Measurements from ENCODE around the gene DENND6A.
"Not testable (repeated sequence)": the region's sequence is repeated elsewhere in the genome, so short reads cannot be mapped to it uniquely, and the experiment has no call there.

Gene DENND6A

GRCh38 chr3:57696801-57697321 lies 4.0 kb upstream of the DENND6A start:
- DNase-seq (ENCODE audit: low read depth), result peak; percentile 14

GRCh38 chr3:57694146-57694545 lies 1.3 kb upstream of the DENND6A start:
- no peak for DNase-seq (ENCODE audit: low read depth)
- no peak overlapping the region for H3K4me3 ChIP-seq (ENCODE audit: low read depth, low read length)

More at GRCh38 chr3:57696801-57697321, 4.0 kb upstream of the DENND6A start:
- no peak overlapping the region for H3K4me3 ChIP-seq (ENCODE audit: low read depth, low read length)

DNA sequence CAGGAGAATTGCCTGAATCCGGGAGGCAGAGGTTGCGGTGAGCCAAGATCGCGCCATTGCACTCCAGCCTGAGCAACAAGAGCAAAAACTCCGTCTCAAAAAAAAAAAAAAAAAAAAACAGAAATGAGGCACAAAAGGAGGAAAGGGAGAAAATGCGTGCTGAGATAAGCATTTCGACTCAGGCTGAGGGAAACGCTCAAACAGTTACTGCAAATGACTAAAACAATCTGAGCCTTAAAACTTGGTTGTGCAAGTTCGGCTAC lies 813 bp downstream of the DENND6A start:
- not testable (repeated sequence) for DNase-seq (ENCODE audit: low read depth)
- peak overlapping the region; percentile 81 for H3K4me3 ChIP-seq (ENCODE audit: low read depth, low read length)

DNA sequence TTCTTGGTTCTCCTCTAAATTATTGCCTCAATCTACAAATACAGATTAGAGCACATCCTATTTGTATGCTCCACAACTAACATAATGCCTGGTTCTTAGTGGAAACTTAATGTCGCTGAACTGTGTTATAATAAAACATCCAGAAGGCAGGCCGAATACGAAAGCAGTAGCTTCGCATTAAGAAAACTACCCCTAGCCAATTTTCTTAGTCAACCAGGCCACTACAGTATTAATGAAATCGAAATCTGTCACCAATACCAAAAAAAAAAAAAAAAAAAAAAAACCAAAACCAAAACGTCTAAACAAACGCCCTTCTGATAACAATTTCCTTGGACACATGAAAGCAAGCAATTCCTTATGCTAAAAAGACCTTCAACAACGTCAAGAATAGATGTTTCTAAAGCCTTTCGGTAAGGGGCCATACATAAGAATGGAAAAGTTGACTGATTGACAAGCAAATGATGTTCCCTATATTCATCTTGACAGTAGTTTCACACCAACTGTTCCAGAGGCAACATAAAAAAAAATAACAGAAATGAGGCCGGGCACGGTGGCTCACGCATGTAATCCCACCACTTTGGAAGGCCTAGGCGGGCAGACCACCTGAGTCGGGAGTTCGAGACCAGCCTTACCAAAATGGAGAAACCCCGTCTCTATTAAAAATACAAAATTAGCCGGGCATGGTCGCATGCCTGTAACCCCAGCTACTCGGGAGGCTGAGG lies 1.3 kb downstream of the DENND6A start:
- peak overlapping the region; percentile 81 for H3K4me3 ChIP-seq (ENCODE audit: low read depth, low read length)
- no peak for DNase-seq (ENCODE audit: low read depth)

- no peak overlapping the region for H3K4me3 ChIP-seq (ENCODE audit: low read depth, low read length)
- DNase-seq (ENCODE audit: low read depth), result no peak
Observed at GRCh38 chr3:57689367-57690053, 3.4 kb downstream of the DENND6A start.

GRCh38 chr3:57688291-57688690 lies 4.6 kb downstream of the DENND6A start:
- no peak overlapping the region for H3K4me3 ChIP-seq (ENCODE audit: low read depth, low read length)
- DNase-seq (ENCODE audit: low read depth), result no peak

DNA sequence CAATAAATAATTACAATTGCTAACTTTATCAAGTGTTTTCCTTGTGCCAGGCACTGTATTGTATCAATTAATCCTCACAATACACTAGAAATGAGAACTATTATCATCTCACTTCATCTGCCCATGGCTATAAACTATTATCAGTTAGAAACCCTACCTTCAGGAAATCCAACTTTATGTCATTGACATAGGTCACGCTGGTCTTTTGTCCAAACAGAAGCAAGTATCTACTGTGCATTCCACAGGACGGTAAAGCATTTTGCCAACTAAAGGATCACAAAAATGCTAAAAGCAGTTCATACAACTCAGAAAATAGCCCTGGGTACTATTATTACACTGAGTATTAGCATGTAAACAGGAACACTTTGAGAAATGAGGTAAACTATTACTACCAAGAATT lies 9.6 kb downstream of the DENND6A start:
- DNase-seq (ENCODE audit: low read depth), result no peak
- no peak overlapping the region for H3K4me3 ChIP-seq (ENCODE audit: low read depth, low read length)

GRCh38 chr3:57682284-57682683 lies 10.6 kb downstream of the DENND6A start:
- no peak for DNase-seq (ENCODE audit: low read depth)
- no peak overlapping the region for H3K4me3 ChIP-seq (ENCODE audit: low read depth, low read length)

DNA sequence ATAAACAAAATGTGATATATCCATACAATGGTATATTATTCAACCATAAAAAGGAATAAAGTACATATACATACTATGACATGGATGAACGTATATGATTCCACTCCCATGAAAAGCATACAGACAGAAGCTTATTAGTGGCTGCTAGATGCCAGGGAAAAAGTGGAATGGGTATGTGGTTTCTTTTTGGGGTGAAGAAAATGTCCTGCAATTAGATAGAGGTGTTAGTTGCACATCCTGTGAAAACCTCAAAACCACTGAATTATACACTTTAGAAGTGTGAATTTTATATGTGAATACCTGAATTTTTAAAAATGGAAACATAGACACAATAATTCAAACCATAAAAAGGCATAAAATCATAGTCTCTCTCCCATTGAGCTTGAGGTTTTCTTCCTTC lies 11.2 kb downstream of the DENND6A start:
- no peak overlapping the region for H3K4me3 ChIP-seq (ENCODE audit: low read depth, low read length)

GRCh38 chr3:57680046-57680445 lies 12.8 kb downstream of the DENND6A start:
- no peak overlapping the region for H3K4me3 ChIP-seq (ENCODE audit: low read depth, low read length)
- no peak for DNase-seq (ENCODE audit: low read depth)

More for the DNA sequence above, 11.2 kb downstream of the DENND6A start:
- no peak for DNase-seq (ENCODE audit: low read depth)

DNA sequence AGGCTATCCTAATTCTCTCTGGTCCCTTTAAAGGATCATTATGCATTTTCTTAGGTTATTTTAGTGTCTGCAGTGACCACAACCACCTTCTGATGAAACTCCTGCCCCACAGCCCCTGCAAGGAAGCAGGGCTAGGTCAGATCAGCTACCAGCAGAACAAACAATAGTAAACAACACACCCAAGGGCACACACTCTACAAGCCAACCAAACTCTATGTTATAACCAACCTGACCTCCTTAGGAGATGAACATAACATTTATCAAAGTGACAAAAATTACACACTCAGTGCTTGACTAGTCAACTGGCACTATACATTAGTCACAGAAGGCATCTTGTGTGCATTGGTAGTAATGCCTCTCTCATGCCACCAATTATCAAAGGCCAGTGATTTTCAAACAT lies 17.3 kb downstream of the DENND6A start:
- no peak for DNase-seq (ENCODE audit: low read depth)
- H3K4me3 ChIP-seq (ENCODE audit: low read depth, low read length), result no peak overlapping the region

DNA sequence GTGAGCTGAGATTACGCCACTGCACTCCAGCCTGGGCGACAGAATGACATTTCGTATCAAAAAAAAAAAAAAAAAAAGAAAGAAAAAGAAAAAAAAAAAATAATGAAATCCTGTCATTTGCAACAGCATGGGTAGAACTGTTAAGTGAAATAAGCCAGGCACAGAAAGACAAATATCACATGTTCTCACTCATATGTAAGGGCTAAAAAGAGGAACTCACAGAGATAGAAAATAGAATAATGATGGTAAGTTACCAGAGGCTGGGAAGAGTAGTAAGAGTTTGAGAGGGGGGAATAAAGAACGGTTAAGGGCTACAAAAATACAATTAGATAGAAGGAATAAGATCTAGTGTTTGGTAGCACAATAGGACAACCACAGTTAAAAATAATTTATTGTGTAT lies 19.7 kb downstream of the DENND6A start:
- DNase-seq (ENCODE audit: low read depth), result no peak

DNA sequence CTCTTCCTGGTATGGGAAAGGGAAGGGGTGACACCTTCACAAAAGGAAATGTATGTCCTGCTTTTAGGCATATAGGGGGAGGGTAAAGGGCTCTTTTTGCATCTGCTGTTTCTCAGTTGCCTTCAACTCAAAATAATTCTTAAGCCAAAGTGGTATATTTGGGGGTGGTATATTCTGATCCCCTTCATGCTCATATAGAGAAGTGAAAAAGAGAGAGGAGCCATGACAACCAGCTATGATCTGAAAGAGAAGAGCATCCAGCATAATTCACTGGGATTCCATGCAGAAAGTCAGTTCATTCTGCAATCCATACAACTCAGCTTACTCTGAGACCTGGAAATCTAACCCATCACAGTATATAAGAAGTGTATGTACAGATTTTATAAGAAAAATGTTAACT lies 22.3 kb downstream of the DENND6A start:
- no peak for DNase-seq (ENCODE audit: low read depth)
- H3K4me3 ChIP-seq (ENCODE audit: low read depth, low read length), result no peak overlapping the region

More for the DNA sequence above, 19.7 kb downstream of the DENND6A start:
- H3K4me3 ChIP-seq (ENCODE audit: low read depth, low read length), result no peak overlapping the region

- H3K4me3 ChIP-seq (ENCODE audit: low read depth, low read length), result no peak overlapping the region
- no peak for DNase-seq (ENCODE audit: low read depth)
Observed at GRCh38 chr3:57661404-57661803, 31.5 kb downstream of the DENND6A start.

- DNase-seq (ENCODE audit: low read depth), result no peak
- H3K4me3 ChIP-seq (ENCODE audit: low read depth, low read length), result no peak overlapping the region
Observed at GRCh38 chr3:57659806-57660439, 33.0 kb downstream of the DENND6A start.

GRCh38 chr3:57659004-57659673 lies 33.7 kb downstream of the DENND6A start:
- no peak overlapping the region for H3K4me3 ChIP-seq (ENCODE audit: low read depth, low read length)
- no peak for DNase-seq (ENCODE audit: low read depth)

GRCh38 chr3:57658536-57658935 lies 34.3 kb downstream of the DENND6A start:
- DNase-seq (ENCODE audit: low read depth), result no peak
- no peak overlapping the region for H3K4me3 ChIP-seq (ENCODE audit: low read depth, low read length)

DNA sequence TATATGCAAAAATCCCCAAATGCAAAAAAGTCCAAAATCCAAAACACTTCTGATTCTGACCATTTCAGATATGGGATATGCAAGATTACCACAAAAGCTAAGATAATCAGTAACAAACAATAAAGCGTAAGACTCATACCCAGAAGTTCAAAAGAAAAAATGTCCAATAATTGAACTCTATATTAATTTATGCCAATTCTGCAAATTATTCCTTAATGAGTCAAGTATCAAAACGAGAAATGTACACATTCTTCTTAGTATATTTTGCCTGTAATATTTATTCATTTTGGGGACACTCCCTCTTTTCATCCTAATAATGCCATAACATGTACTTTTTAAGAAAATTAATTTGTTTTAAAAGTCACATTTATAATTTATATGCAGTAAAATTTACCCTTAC lies 37.1 kb downstream of the DENND6A start:
- no peak overlapping the region for H3K4me3 ChIP-seq (ENCODE audit: low read depth, low read length)

DNA sequence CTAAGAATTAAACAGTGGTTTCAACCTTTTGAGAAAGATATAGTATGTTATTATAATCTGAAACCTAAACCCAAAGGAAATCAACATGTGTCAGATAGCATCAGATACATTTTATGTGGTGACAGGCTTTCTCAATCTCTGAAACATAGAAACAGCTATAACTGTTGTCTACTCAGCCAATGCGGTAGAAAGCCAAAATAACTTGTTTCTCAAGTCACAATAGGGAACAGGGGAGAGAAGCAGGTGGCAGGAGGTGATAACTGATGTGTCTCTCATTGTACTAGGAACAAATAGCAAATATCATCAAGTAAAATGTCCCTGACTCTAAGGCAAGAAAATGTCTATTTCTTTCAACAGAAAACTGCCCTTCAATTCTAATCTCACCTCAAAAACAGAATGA lies 38.6 kb downstream of the DENND6A start:
- no peak for DNase-seq (ENCODE audit: low read depth)
- no peak overlapping the region for H3K4me3 ChIP-seq (ENCODE audit: low read depth, low read length)

More for the DNA sequence above, 37.1 kb downstream of the DENND6A start:
- no peak for DNase-seq (ENCODE audit: low read depth)

GRCh38 chr3:57652203-57652602 lies 40.7 kb downstream of the DENND6A start:
- no peak overlapping the region for H3K4me3 ChIP-seq (ENCODE audit: low read depth, low read length)
- DNase-seq (ENCODE audit: low read depth), result no peak

All from skeletal muscle cell (primary cell).